Measurements from ENCODE around the gene FBXL22. TPM values are rescaled to one million over a fixed set of nuclear protein-coding genes. Genes with fewer than 3 reads are reported as not detected.

Gene FBXL22
- total RNA-seq, 1 experiment from 2014 or later, result 2.0 TPM

DNA sequence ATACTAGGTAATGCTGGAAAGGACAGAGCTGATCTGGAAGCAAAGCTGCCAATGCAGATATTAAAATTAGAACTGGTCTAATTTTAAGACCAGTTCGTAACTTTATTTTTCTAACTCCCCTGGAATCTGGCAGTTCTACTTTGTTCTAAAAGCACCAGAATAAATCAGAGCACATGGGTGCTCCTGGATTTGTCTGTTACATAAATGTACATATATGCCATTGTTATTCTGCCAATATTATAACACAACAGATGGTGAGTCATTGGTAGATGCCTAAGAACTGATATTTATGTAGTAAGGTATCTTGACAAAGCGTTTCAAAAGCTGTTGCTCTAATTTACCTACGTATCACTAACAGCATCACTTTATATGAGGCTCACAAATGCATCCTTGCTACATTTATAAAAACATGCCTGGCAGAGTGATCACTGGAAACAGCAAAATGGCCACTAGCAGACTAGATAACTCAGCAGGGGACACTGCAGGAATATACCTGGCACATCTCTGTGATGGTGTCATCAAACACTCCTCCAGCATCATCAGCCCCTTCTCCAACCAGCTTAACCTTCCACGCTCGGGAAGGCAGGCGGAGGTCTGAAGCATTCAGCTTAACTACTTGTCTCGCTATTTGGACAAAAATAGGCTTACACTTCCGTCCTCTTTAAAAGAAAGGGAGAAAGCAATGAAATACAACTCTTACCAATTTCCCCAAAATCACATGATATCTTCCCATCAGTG, 26.2 kb downstream of the FBXL22 start:
- POLR2A ChIA-PET (ENCODE audit: unreplicated experiment), result interaction anchor here (0.6 kb wide), 1 partner anchor 114 kb away, joined by 6 read pairs; no protein-coding TSS in a partner anchor
- Histone ChIP-seq H3K9ac (ENCODE audit: low read length) (no peak overlapping the region), H3K79me2 (ENCODE audit: low read length) (no peaks in the 10 kb centered on the region), H4K20me1 (ENCODE audit: low read length) (no peaks in the 10 kb centered on the region), H3K9me3 (ENCODE audit: low read length) (no peaks in the 10 kb centered on the region), H3K36me3 (ENCODE audit: low read depth, low read length) (peaks cover 4% of the 10 kb centered on the region), H3K4me2 (ENCODE audit: low read length) (no peak overlapping the region), H3F3A (ENCODE audit: low read length, unreplicated experiment) (no peaks in the 10 kb centered on the region), H3K9me2 (replicated peaks; ENCODE audit: low read length) (no peaks in the 10 kb centered on the region), H3K27ac (ENCODE audit: low read length) (no peak overlapping the region), H3K4me1 (ENCODE audit: insufficient read depth, low read length) (no peaks in the 10 kb centered on the region), H3K4me3 (ENCODE audit: low read length) (no peak overlapping the region), H3K27me3 (ENCODE audit: low read length) (no peaks in the 10 kb centered on the region), H2AFZ (ENCODE audit: low read length) (no peak overlapping the region)
- CTCF ChIA-PET, result no interaction called here
- DNase-seq (no peak), ATAC-seq (no peak)
- TF ChIP-seq EZH2 (IDR thresholded peaks at IDR 0.05; ENCODE audit: low read length, unreplicated experiment) (no peak), EZH2phosphoT487 (IDR thresholded peaks at IDR 0.05; ENCODE audit: borderline replicate concordance, low read length) (no peak)
- TF ChIP-seq, protein P1, sequence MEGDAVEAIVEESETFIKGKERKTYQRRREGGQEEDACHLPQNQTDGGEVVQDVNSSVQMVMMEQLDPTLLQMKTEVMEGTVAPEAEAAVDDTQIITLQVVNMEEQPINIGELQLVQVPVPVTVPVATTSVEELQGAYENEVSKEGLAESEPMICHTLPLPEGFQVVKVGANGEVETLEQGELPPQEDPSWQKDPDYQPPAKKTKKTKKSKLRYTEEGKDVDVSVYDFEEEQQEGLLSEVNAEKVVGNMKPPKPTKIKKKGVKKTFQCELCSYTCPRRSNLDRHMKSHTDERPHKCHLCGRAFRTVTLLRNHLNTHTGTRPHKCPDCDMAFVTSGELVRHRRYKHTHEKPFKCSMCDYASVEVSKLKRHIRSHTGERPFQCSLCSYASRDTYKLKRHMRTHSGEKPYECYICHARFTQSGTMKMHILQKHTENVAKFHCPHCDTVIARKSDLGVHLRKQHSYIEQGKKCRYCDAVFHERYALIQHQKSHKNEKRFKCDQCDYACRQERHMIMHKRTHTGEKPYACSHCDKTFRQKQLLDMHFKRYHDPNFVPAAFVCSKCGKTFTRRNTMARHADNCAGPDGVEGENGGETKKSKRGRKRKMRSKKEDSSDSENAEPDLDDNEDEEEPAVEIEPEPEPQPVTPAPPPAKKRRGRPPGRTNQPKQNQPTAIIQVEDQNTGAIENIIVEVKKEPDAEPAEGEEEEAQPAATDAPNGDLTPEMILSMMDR (conservative IDR thresholded peaks at IDR 0.05; ENCODE audit: low read depth, low read length), result no peak
- BruUV-seq (replicated peaks), result no TSS peak
- intact Hi-C loops (cut with micrococcal nuclease), result no loop called here

DNA sequence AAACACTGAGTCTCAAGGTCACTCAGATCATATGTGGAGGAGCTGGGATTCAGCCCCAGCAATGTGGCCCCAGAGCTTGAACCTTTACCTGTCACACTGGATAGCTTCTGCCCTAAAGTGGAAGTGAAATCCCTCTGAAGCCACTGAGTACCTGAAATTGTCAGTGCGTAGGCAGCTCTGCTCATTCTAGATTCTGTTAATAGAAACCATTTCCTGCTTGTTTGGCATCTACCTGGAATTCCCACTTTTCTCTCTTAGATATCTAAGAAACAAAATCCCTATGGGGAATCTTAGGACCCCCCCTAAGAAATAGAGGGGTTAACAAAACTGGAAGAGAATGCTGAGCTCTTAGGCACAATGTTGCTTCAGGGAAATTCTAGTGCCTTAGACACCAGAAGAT, 29.8 kb downstream of the FBXL22 start:
- Histone ChIP-seq H3K27me3 (ENCODE audit: low read length) (no peaks in the 10 kb centered on the region), H3F3A (ENCODE audit: low read length, unreplicated experiment) (no peaks in the 10 kb centered on the region), H4K20me1 (ENCODE audit: low read length) (no peaks in the 10 kb centered on the region), H3K79me2 (ENCODE audit: low read length) (no peaks in the 10 kb centered on the region), H3K4me1 (ENCODE audit: insufficient read depth, low read length) (no peaks in the 10 kb centered on the region), H3K9me2 (replicated peaks; ENCODE audit: low read length) (no peaks in the 10 kb centered on the region), H3K9me3 (ENCODE audit: low read length) (no peaks in the 10 kb centered on the region), H3K4me3 (ENCODE audit: low read length) (no peak overlapping the region), H3K4me2 (ENCODE audit: low read length) (no peak overlapping the region), H2AFZ (ENCODE audit: low read length) (no peak overlapping the region), H3K27ac (ENCODE audit: low read length) (no peak overlapping the region), H3K36me3 (ENCODE audit: low read depth, low read length) (peaks cover 2% of the 10 kb centered on the region), H3K9ac (ENCODE audit: low read length) (no peak overlapping the region)
- BruUV-seq (replicated peaks), result no TSS peak
- no peak for ATAC-seq
- POLR2A ChIA-PET (ENCODE audit: unreplicated experiment), result no interaction called here
- no peak for DNase-seq
- TF ChIP-seq EZH2phosphoT487 (IDR thresholded peaks at IDR 0.05; ENCODE audit: borderline replicate concordance, low read length) (no peak), EZH2 (IDR thresholded peaks at IDR 0.05; ENCODE audit: low read length, unreplicated experiment) (no peak)
- TF ChIP-seq, protein P1 (conservative IDR thresholded peaks at IDR 0.05; ENCODE audit: low read depth, low read length), result no peak
- intact Hi-C loops (cut with micrococcal nuclease), result no loop called here
- CTCF ChIA-PET, result no interaction called here

DNA sequence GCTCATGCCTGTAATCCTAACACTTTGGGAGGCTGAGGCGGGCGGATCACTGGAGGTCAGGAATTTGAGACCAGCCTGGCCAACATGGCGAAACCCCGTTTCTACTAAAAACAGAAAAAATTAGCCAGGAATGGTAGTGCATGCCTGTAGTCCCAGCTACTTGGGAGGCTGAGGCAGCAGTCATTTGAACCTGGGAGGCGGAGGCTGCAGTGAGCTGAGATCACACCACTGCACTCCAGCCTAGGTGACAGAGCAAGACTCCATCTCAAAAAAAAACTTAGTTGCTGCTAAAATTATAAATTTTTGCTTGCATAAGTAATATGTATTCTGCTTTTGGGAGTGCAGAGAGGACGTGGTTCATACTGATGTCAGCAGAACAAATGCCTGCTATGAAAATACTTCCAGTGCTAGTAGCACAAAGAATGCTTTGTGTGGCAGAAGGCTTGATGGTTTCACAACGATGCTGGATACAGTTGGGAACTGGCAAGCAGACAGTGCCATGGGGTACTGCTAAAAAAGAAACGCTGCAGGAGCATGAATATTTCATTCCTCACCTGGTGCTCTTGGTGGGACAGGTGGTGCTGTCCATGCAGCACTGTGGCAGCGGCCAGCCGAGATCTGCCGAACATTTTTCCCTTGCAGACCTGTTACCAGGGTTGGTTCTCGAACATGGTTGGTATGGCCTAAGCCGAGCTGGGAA, 31.1 kb downstream of the FBXL22 start:
- DNase-seq (no peak), ATAC-seq (no peak)
- Histone ChIP-seq H3K9me3 (ENCODE audit: low read length) (no peaks in the 10 kb centered on the region), H3K4me1 (ENCODE audit: insufficient read depth, low read length) (no peaks in the 10 kb centered on the region), H3F3A (ENCODE audit: low read length, unreplicated experiment) (no peaks in the 10 kb centered on the region), H3K9ac (ENCODE audit: low read length) (no peak overlapping the region), H3K27ac (ENCODE audit: low read length) (no peak overlapping the region), H3K4me3 (ENCODE audit: low read length) (no peak overlapping the region), H3K27me3 (ENCODE audit: low read length) (no peaks in the 10 kb centered on the region), H3K9me2 (replicated peaks; ENCODE audit: low read length) (no peaks in the 10 kb centered on the region), H3K4me2 (ENCODE audit: low read length) (no peak overlapping the region), H3K79me2 (ENCODE audit: low read length) (no peaks in the 10 kb centered on the region), H2AFZ (ENCODE audit: low read length) (no peak overlapping the region), H3K36me3 (ENCODE audit: low read depth, low read length) (peaks cover 6% of the 10 kb centered on the region), H4K20me1 (ENCODE audit: low read length) (no peaks in the 10 kb centered on the region)
- no peak for TF ChIP-seq EZH2 (IDR thresholded peaks at IDR 0.05; ENCODE audit: low read length, unreplicated experiment)
- TF ChIP-seq, protein P1 (conservative IDR thresholded peaks at IDR 0.05; ENCODE audit: low read depth, low read length), result no peak
- TF ChIP-seq EZH2phosphoT487 (IDR thresholded peaks at IDR 0.05; ENCODE audit: borderline replicate concordance, low read length), result no peak
- no TSS peak for BruUV-seq (replicated peaks)
- POLR2A ChIA-PET (ENCODE audit: unreplicated experiment), result no interaction called here
- intact Hi-C loops (cut with micrococcal nuclease), result no loop called here
- CTCF ChIA-PET, result no interaction called here

All from PC-3 (cell line).